ENCODE data around the gene FAF2. TPM values are rescaled to one million over a fixed set of nuclear protein-coding genes. Genes with fewer than 3 reads are reported as not detected.

The FAF2 gene
- total and polyA plus RNA-seq, 4 donors: 12.7 to 28.3 (median 16.5) TPM

DNA sequence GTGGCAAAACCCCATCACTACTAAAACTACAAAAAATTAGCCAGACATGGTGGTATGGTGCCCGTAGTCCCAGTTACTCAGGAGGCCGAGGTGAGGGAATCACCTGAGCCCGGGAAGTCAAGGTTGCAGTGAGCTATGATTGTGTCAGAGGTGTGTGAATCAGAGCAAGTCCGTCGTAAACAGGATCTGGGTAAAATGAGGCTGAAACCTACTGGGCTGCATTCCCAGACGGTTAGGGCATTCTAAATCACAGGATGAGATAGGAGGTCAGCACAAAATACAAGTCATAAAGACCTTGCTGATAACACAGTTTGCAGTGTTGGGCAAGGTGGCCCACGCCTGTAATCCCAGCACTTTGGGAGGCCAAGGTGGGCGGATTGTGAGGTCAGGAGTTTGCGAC lies 29.9 kb upstream of the FAF2 start:
- no peaks in the 10 kb centered on the region for H3K9me3 ChIP-seq (ENCODE audit: control insufficient read depth in 4 of 4, low read length in 3 of 4)
- TF ChIP-seq JUND (IDR thresholded peaks at IDR 0.05) (no peak), GABPA (IDR thresholded peaks at IDR 0.05 in 1 of 2, conservative IDR thresholded peaks at IDR 0.05 in 1 of 2) (no peak), TAF1 (conservative IDR thresholded peaks at IDR 0.05) (no peak), FOXA1 (IDR thresholded peaks at IDR 0.05) (no peak), NR2F2 (IDR thresholded peaks at IDR 0.05) (no peak)
- TF ChIP-seq, protein P1, sequence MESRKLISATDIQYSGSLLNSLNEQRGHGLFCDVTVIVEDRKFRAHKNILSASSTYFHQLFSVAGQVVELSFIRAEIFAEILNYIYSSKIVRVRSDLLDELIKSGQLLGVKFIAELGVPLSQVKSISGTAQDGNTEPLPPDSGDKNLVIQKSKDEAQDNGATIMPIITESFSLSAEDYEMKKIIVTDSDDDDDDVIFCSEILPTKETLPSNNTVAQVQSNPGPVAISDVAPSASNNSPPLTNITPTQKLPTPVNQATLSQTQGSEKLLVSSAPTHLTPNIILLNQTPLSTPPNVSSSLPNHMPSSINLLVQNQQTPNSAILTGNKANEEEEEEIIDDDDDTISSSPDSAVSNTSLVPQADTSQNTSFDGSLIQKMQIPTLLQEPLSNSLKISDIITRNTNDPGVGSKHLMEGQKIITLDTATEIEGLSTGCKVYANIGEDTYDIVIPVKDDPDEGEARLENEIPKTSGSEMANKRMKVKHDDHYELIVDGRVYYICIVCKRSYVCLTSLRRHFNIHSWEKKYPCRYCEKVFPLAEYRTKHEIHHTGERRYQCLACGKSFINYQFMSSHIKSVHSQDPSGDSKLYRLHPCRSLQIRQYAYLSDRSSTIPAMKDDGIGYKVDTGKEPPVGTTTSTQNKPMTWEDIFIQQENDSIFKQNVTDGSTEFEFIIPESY (IDR thresholded peaks at IDR 0.05): no peak
- TF ChIP-seq, protein P2, sequence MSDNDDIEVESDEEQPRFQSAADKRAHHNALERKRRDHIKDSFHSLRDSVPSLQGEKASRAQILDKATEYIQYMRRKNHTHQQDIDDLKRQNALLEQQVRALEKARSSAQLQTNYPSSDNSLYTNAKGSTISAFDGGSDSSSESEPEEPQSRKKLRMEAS (IDR thresholded peaks at IDR 0.05): no peak
- TF ChIP-seq, protein P3, sequence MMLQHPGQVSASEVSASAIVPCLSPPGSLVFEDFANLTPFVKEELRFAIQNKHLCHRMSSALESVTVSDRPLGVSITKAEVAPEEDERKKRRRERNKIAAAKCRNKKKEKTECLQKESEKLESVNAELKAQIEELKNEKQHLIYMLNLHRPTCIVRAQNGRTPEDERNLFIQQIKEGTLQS (IDR thresholded peaks at IDR 0.05): no peak
- TF ChIP-seq, protein P4, sequence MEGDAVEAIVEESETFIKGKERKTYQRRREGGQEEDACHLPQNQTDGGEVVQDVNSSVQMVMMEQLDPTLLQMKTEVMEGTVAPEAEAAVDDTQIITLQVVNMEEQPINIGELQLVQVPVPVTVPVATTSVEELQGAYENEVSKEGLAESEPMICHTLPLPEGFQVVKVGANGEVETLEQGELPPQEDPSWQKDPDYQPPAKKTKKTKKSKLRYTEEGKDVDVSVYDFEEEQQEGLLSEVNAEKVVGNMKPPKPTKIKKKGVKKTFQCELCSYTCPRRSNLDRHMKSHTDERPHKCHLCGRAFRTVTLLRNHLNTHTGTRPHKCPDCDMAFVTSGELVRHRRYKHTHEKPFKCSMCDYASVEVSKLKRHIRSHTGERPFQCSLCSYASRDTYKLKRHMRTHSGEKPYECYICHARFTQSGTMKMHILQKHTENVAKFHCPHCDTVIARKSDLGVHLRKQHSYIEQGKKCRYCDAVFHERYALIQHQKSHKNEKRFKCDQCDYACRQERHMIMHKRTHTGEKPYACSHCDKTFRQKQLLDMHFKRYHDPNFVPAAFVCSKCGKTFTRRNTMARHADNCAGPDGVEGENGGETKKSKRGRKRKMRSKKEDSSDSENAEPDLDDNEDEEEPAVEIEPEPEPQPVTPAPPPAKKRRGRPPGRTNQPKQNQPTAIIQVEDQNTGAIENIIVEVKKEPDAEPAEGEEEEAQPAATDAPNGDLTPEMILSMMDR (IDR thresholded peaks at IDR 0.05; ENCODE audit: low read depth, low read length, missing input control): no peak
- no peaks in the 10 kb centered on the region for H3K36me3 ChIP-seq (ENCODE audit: control insufficient read depth in 4 of 4, insufficient read depth in 3 of 4, low read depth in 1 of 4, low read length in 3 of 4)
- peaks cover 4 to 19% (median 11%) of the 10 kb centered on the region in 4 donors for H3K4me1 ChIP-seq (ENCODE audit: control insufficient read depth in 4 of 4, insufficient read depth in 4 of 4, low read length in 3 of 4)
- DNase-seq (ENCODE audit: low spot score): no peak
- WGBS: 73% methylated on average over 9 of the region's 9 CpGs
- no peak overlapping the region for H3K4me3 ChIP-seq (ENCODE audit: low read depth in 1 of 3, low read length in 3 of 3)
- no peak overlapping the region for H3K27ac ChIP-seq (ENCODE audit: low read depth in 1 of 2, low read length in 2 of 2)
- H3K9ac ChIP-seq (ENCODE audit: low read depth in 1 of 2, low read length in 2 of 2): no peak overlapping the region
- H3K27me3 ChIP-seq (ENCODE audit: control insufficient read depth in 4 of 4, insufficient read depth in 4 of 4, low read length in 3 of 4): peaks cover 0 to 1% (median 0%) of the 10 kb centered on the region in 4 donors

DNA sequence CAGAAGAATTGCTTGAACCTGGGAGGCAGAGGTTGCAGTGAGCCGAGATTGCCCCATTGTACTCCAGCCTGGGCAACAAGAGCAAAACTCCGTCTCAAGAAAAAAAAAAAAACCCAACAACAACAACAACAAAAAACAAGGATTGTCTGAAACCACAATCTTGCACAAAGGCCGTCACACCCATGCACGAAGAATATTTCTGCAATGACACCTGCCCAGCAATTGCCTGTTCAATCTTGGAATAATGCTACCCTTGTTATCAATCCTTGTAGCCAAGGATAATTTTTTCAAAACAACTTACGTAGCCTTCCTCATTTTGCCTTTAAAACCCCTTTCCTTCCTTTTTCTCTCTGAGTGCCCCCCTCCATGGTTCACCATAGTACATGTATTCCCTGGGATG lies 28.1 kb upstream of the FAF2 start:
- Histone ChIP-seq H3K4me1 (ENCODE audit: control insufficient read depth in 4 of 4, insufficient read depth in 4 of 4, low read length in 3 of 4) (peaks cover 3 to 16% (median 9%) of the 10 kb centered on the region in 4 donors), H3K9ac (ENCODE audit: low read depth in 1 of 2, low read length in 2 of 2) (no peak overlapping the region), H3K27ac (ENCODE audit: low read depth in 1 of 2, low read length in 2 of 2) (no peak overlapping the region), H3K9me3 (ENCODE audit: control insufficient read depth in 4 of 4, low read length in 3 of 4) (no peaks in the 10 kb centered on the region), H3K36me3 (ENCODE audit: control insufficient read depth in 4 of 4, insufficient read depth in 3 of 4, low read depth in 1 of 4, low read length in 3 of 4) (no peaks in the 10 kb centered on the region), H3K27me3 (ENCODE audit: control insufficient read depth in 4 of 4, insufficient read depth in 4 of 4, low read length in 3 of 4) (peaks cover 0 to 2% (median 0%) of the 10 kb centered on the region in 4 donors), H3K4me3 (ENCODE audit: low read depth in 1 of 3, low read length in 3 of 3) (no peak overlapping the region)
- DNase-seq (ENCODE audit: low spot score): no peak
- WGBS: 88% methylated on average over 5 of the region's 5 CpGs
- TF ChIP-seq YY1 (IDR thresholded peaks at IDR 0.05) (no peak), FOXA1 (IDR thresholded peaks at IDR 0.05) (no peak), RAD21 (IDR thresholded peaks at IDR 0.05) (no peak), HNF4A (conservative IDR thresholded peaks at IDR 0.05) (no peak), GABPA (IDR thresholded peaks at IDR 0.05 in 1 of 2, conservative IDR thresholded peaks at IDR 0.05 in 1 of 2) (no peak), RXRA (IDR thresholded peaks at IDR 0.05) (no peak), FOXA2 (IDR thresholded peaks at IDR 0.05) (no peak), TAF1 (conservative IDR thresholded peaks at IDR 0.05) (no peak), SP1 (IDR thresholded peaks at IDR 0.05) (no peak), NR2F2 (IDR thresholded peaks at IDR 0.05) (no peak), EGR1 (IDR thresholded peaks at IDR 0.05; ENCODE audit: low read depth in 2 of 2) (no peak), HNF4G (IDR thresholded peaks at IDR 0.05) (no peak), JUND (IDR thresholded peaks at IDR 0.05) (no peak)
- TF ChIP-seq, protein P3 (IDR thresholded peaks at IDR 0.05): no peak
- TF ChIP-seq, protein P1 (IDR thresholded peaks at IDR 0.05): no peak
- TF ChIP-seq, protein P2 (IDR thresholded peaks at IDR 0.05): no peak
- TF ChIP-seq, protein P4 (IDR thresholded peaks at IDR 0.05; ENCODE audit: low read depth, low read length, missing input control): no peak
- TF ChIP-seq, protein P5, sequence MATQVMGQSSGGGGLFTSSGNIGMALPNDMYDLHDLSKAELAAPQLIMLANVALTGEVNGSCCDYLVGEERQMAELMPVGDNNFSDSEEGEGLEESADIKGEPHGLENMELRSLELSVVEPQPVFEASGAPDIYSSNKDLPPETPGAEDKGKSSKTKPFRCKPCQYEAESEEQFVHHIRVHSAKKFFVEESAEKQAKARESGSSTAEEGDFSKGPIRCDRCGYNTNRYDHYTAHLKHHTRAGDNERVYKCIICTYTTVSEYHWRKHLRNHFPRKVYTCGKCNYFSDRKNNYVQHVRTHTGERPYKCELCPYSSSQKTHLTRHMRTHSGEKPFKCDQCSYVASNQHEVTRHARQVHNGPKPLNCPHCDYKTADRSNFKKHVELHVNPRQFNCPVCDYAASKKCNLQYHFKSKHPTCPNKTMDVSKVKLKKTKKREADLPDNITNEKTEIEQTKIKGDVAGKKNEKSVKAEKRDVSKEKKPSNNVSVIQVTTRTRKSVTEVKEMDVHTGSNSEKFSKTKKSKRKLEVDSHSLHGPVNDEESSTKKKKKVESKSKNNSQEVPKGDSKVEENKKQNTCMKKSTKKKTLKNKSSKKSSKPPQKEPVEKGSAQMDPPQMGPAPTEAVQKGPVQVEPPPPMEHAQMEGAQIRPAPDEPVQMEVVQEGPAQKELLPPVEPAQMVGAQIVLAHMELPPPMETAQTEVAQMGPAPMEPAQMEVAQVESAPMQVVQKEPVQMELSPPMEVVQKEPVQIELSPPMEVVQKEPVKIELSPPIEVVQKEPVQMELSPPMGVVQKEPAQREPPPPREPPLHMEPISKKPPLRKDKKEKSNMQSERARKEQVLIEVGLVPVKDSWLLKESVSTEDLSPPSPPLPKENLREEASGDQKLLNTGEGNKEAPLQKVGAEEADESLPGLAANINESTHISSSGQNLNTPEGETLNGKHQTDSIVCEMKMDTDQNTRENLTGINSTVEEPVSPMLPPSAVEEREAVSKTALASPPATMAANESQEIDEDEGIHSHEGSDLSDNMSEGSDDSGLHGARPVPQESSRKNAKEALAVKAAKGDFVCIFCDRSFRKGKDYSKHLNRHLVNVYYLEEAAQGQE (IDR thresholded peaks at IDR 0.05): no peak

Data from liver (tissue), 9 donors.